Caco-2 (cell line): Measurements from ENCODE around the gene GDI2. TPM values are rescaled to one million over a fixed set of nuclear protein-coding genes. Genes with fewer than 3 reads are reported as not detected.

Source experiments
- BruUV-seq: library from RNA; stranded (reverse); fragments of 400-500 nt; replicated peaks from 2 replicates; lab custom pipeline; 2021; lab: Mats Ljungman, UMichigan
- CTCF ChIA-PET: fragments of 300-600 bp; sonication (Branson Sonifier 250); formaldehyde crosslinking; loops from one replicate; lab custom pipeline; 2022; ENCODE audit warnings: antibody characterized with exemption; lab: Charles Lee
- POLR2A ChIA-PET: fragments of 300-600 bp; sonication (Branson Sonifier 250); formaldehyde crosslinking; loops from one replicate; lab custom pipeline; 2022; ENCODE audit warnings: antibody characterized with exemption; lab: Charles Lee
- DNase-seq, 2 experiments: peaks; one replicate each; pipeline versions ENCODE4 v3.0.0 to v3.0.0-alpha.2; 2020 to 2022
- H3K27me3 ChIP-seq: replicated peaks from 2 replicates; pipeline ENCODE4 v1.6.0; 2011; ENCODE audit warnings: low read length; ENCODE audit not compliant: control insufficient read depth, insufficient read depth
- H3K36me3 ChIP-seq: 2 replicates; pipeline ENCODE4 v1.5.1; 2011; ENCODE audit warnings: low read length; ENCODE audit not compliant: control insufficient read depth, insufficient read depth
- H3K4me1 ChIP-seq: fragments of 250-450 bp; sonication (Bioruptor Pico); 2 replicates; pipeline ENCODE4 v1.5.1; 2020; ENCODE audit warnings: mild to moderate bottlenecking
- H3K4me3 ChIP-seq: 2 replicates; pipeline ENCODE4 v1.5.1; 2011; ENCODE audit warnings: low read depth, mild to moderate bottlenecking, control low read depth, low read length
- H3K9me3 ChIP-seq: fragments of 250-450 bp; sonication (Bioruptor Pico); 2 replicates; pipeline ENCODE4 v1.5.1; 2020; ENCODE audit warnings: mild to moderate bottlenecking, moderate library complexity
- H3K27ac Mint-ChIP-seq: one replicate; pipeline ENCODE4 v1.8.0; 2022; ENCODE audit warnings: mixed read lengths; ENCODE audit not compliant: unreplicated experiment
- H3K27me3 Mint-ChIP-seq: one replicate; pipeline ENCODE4 v1.8.0; 2022; ENCODE audit warnings: mixed read lengths; ENCODE audit not compliant: insufficient read depth, unreplicated experiment
- H3K36me3 Mint-ChIP-seq: one replicate; pipeline ENCODE4 v1.8.0; 2022; ENCODE audit warnings: mild to moderate bottlenecking, mixed read lengths; ENCODE audit not compliant: insufficient read depth, unreplicated experiment
- H3K4me1 Mint-ChIP-seq: one replicate; pipeline ENCODE4 v1.8.0; 2022; ENCODE audit warnings: low read depth, mixed read lengths; ENCODE audit not compliant: unreplicated experiment
- H3K4me3 Mint-ChIP-seq: one replicate; pipeline ENCODE4 v1.8.0; 2022; ENCODE audit warnings: mild to moderate bottlenecking, moderate library complexity, mixed read lengths; ENCODE audit not compliant: unreplicated experiment
- H3K9me3 Mint-ChIP-seq: one replicate; pipeline ENCODE4 v1.8.0; 2022; ENCODE audit warnings: mixed read lengths; ENCODE audit not compliant: unreplicated experiment
- CTCF ChIP-seq, 2 experiments: fragments of 200-600 bp in 1 of 2; IDR thresholded peaks; 1 replicate in 1 of 2; 2 replicates in 1 of 2; pipeline versions ENCODE4 v1.5.1 to v1.8.0; 2011 to 2022; ENCODE audit warnings: antibody characterized with exemption in 1 of 2, control low read depth in 1 of 2, inconsistent platforms in 1 of 2, low read depth in 1 of 2, low read length in 1 of 2, mild to moderate bottlenecking in 1 of 2, moderate library complexity in 1 of 2; ENCODE audit not compliant: insufficient read depth in 1 of 2, severe bottlenecking in 1 of 2, unreplicated experiment in 1 of 2
- intact Hi-C: fragments of 100-400 bp; cut with micrococcal nuclease; formaldehyde crosslinking; loops from one replicate; pipeline ENCODE4 v1.10.0; 2022; ENCODE audit not compliant: unreplicated experiment
- total RNA-seq: library from RNA; stranded (reverse); gene quantifications from 2 replicates; pipeline ENCODE4 v1.2.3, GENCODE V29; 2022

GDI2 gene
- total RNA-seq, 1 experiment from 2014 or later: 446 TPM

DNA sequence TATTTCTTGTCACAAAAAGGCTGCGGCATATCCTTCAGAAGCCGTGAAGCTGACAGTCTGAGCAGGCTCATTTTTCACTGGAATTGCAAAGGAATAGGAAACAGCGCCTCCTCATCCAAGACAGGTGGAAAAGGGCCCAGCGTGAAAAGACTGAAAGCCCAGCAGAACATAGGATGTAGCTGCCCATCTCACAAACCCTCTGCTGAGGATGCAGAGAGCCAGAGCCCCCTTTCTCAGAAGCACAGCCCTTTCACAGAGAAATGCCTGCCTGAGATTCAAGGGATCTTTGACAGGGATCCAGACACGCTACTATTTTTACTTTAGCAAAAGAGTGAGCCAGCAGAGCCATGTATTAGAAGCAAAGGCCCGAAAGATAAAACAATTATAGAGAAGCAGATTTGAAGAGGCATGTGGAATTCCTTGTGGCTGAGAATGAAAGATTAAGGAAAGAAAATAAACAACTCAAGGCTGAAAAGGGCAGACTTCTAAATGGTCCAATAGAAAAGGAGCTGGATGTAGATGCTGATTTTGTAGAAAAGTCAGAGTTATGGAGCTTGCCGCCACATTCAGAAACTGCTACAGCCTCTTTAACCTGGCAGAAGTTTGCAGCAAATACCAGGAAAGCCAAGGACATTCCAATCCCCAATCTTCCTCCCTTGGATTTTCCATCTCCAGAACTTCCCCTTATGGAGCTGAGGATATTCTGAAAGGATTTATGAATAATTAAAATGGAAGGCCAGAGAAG is 36.9 kb downstream of the GDI2 start:
- Histone ChIP-seq H3K4me1 (no peaks in the 10 kb centered on the region), H3K9me3 (no peaks in the 10 kb centered on the region), H3K27me3 (no peaks in the 10 kb centered on the region), H3K36me3 (no peaks in the 10 kb centered on the region; the same call in 1 of the 2 replicates), H3K4me3 (no peak overlapping the region)
- ChIA-PET CTCF (interaction anchor here (0.5 to 0.7 kb wide), 3 partner anchors 86 to 899 kb away, joined by 3 read pairs; no protein-coding TSS in a partner anchor), POLR2A (interaction anchor here (0.7 kb wide), 1 partner anchor 114 kb away, joined by 4 read pairs; the partner anchor contains the start of genes ANKRD16 and FBH1)
- Mint-ChIP-seq H3K27me3 (no peaks in the 10 kb centered on the region), H3K36me3 (peaks cover 94% of the 10 kb centered on the region), H3K4me3 (no peak overlapping the region), H3K4me1 (peaks cover 7% of the 10 kb centered on the region), H3K27ac (no peak overlapping the region), H3K9me3 (no peaks in the 10 kb centered on the region)
- peak in 1 of 2 experiments; percentile 21 for TF ChIP-seq CTCF (IDR thresholded peaks at IDR 0.05; ENCODE audit: insufficient read depth in 1 of 2, low read depth in 1 of 2, low read length in 1 of 2, severe bottlenecking in 1 of 2, unreplicated experiment in 1 of 2)
- intact Hi-C loops: no loop called here
- BruUV-seq: no TSS peak
- DNase-seq: peak in 1 of 2 experiments; percentile 17

DNA sequence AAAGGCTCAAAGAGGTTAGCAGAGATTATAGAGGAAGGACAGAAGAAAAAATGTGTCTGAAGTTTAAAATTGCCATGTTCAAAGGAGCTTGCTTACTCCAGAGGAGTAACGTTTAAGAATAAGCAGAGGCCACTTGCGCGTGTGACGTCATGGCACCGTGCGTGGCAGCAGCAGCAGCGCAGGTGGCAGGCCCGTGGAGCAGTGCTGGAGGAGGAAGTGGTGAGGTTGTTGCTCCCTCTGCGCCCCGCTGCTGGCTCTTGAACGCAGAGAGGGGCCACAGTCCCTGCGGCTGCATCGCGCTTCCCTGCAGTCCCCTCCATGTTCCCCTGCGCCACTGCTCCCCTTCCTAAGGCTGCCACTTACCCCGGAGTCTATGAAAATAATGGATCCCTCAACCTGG is 37.5 kb downstream of the GDI2 start:
- ChIA-PET POLR2A (no interaction called here), CTCF (interaction anchor here (0.5 to 0.6 kb wide), 2 partner anchors 94 to 898 kb away, joined by 3 to 4 read pairs; no protein-coding TSS in a partner anchor)
- intact Hi-C loops: no loop called here
- Histone ChIP-seq H3K36me3 (no peaks in the 10 kb centered on the region; the same call in 1 of the 2 replicates), H3K4me1 (no peaks in the 10 kb centered on the region), H3K27me3 (no peaks in the 10 kb centered on the region), H3K9me3 (no peaks in the 10 kb centered on the region), H3K4me3 (no peak overlapping the region)
- peaks cover 92% of the 10 kb centered on the region for H3K36me3 Mint-ChIP-seq
- DNase-seq: no peak
- H3K27ac Mint-ChIP-seq: peak overlapping the region; percentile 9
- no peaks in the 10 kb centered on the region for H3K27me3 Mint-ChIP-seq
- H3K9me3 Mint-ChIP-seq: no peaks in the 10 kb centered on the region
- peaks cover 7% of the 10 kb centered on the region for H3K4me1 Mint-ChIP-seq
- no peak for TF ChIP-seq CTCF (IDR thresholded peaks at IDR 0.05; ENCODE audit: insufficient read depth in 1 of 2, low read depth in 1 of 2, low read length in 1 of 2, severe bottlenecking in 1 of 2, unreplicated experiment in 1 of 2)
- no peak overlapping the region for H3K4me3 Mint-ChIP-seq
- no TSS peak for BruUV-seq

- DNase-seq: no peak
- peaks cover 7% of the 10 kb centered on the region for H3K4me1 Mint-ChIP-seq
- peak overlapping the region; percentile 9 for H3K27ac Mint-ChIP-seq
- POLR2A ChIA-PET: no interaction called here
- no peaks in the 10 kb centered on the region; the same call in 1 of the 2 replicates for H3K36me3 ChIP-seq
- no peak overlapping the region for H3K4me3 Mint-ChIP-seq
- peaks cover 92% of the 10 kb centered on the region for H3K36me3 Mint-ChIP-seq
- no peaks in the 10 kb centered on the region for H3K9me3 Mint-ChIP-seq
- BruUV-seq: no TSS peak
- CTCF ChIA-PET: interaction anchor here (0.6 kb wide), 1 partner anchor 94 kb away, joined by 4 read pairs; no protein-coding TSS in a partner anchor
- H3K27me3 ChIP-seq: no peaks in the 10 kb centered on the region
- H3K4me3 ChIP-seq: no peak overlapping the region
- TF ChIP-seq CTCF (IDR thresholded peaks at IDR 0.05; ENCODE audit: insufficient read depth in 1 of 2, low read depth in 1 of 2, low read length in 1 of 2, severe bottlenecking in 1 of 2, unreplicated experiment in 1 of 2): no peak
- H3K9me3 ChIP-seq: no peaks in the 10 kb centered on the region
- no peaks in the 10 kb centered on the region for H3K27me3 Mint-ChIP-seq
- H3K4me1 ChIP-seq: no peaks in the 10 kb centered on the region
- intact Hi-C loops: no loop called here
Observed at GRCh38 chr10:5774987-5775620, 38.1 kb downstream of the GDI2 start.
